ENCODE data around the gene TSR1. TPM values are rescaled to one million over a fixed set of nuclear protein-coding genes. Genes with fewer than 3 reads are reported as not detected.
A peak's percentile ranks its signal among the peaks of the same experiment; 100 is the strongest.

TSR1 gene
- total RNA-seq, result 10 to 100 TPM; 36.6 to 64.2 (median 54.7) TPM
- polyA plus RNA-seq, result 10 to 100 TPM; 31.0 to 63.4 (median 50.9) TPM
- long read RNA-seq, donor 1, full-length matches to known transcripts, result 94 of 124 reads
- long read RNA-seq, donor 1, partial matches to known transcripts, result 11 of 124 reads
- long read RNA-seq, donor 1, other reads (novel, unspliced or antisense), result 19 of 124 reads
- long read RNA-seq, donor 2, full-length matches to known transcripts, result 157 of 203 reads
- long read RNA-seq, donor 2, partial matches to known transcripts, result 25 of 203 reads
- long read RNA-seq, donor 2, other reads (novel, unspliced or antisense), result 21 of 203 reads

- peaks cover 10% of the 10 kb centered on the region for H3K4me1 ChIP-seq
- H3K9me3 ChIP-seq, result no peaks in the 10 kb centered on the region
- DNase-seq (peak; percentile 93 to 95), ATAC-seq (peak; percentile 93 to 96 (median 95))
- no peak for TF ChIP-seq CTCF (IDR thresholded peaks at IDR 0.05)
- intact Hi-C loops (cut with DNase I), result loop anchor here in 1 of 2 donors (2.0 kb wide), 1 partner anchor 34 kb away; the partner anchor contains the start of genes SMG6 and SRR
- 0 to 1% (median 1%) methylated on average over 48 of the region's 48 CpGs for WGBS, 3 donors
- peak within 1 kb of the TSS; percentile 79 for H3K4me3 ChIP-seq
- H3K27ac ChIP-seq, result peak within 1 kb of the TSS; percentile 85
- H3K36me3 ChIP-seq (ENCODE audit: insufficient read depth in 1 of 2, low read depth in 1 of 2), result peaks cover 15 to 43% of the 10 kb centered on the region in 2 donors
- H3K27me3 ChIP-seq (ENCODE audit: insufficient read depth in 3 of 3, low read length in 2 of 3), result no peaks in the 10 kb centered on the region
Observed at GRCh38 chr17:2336215-2336851, at the start of gene TSR1. TSR1 (minus strand) TSS chr17:2336457; CDS start chr17:2336427, 30 bp downstream.

DNA sequence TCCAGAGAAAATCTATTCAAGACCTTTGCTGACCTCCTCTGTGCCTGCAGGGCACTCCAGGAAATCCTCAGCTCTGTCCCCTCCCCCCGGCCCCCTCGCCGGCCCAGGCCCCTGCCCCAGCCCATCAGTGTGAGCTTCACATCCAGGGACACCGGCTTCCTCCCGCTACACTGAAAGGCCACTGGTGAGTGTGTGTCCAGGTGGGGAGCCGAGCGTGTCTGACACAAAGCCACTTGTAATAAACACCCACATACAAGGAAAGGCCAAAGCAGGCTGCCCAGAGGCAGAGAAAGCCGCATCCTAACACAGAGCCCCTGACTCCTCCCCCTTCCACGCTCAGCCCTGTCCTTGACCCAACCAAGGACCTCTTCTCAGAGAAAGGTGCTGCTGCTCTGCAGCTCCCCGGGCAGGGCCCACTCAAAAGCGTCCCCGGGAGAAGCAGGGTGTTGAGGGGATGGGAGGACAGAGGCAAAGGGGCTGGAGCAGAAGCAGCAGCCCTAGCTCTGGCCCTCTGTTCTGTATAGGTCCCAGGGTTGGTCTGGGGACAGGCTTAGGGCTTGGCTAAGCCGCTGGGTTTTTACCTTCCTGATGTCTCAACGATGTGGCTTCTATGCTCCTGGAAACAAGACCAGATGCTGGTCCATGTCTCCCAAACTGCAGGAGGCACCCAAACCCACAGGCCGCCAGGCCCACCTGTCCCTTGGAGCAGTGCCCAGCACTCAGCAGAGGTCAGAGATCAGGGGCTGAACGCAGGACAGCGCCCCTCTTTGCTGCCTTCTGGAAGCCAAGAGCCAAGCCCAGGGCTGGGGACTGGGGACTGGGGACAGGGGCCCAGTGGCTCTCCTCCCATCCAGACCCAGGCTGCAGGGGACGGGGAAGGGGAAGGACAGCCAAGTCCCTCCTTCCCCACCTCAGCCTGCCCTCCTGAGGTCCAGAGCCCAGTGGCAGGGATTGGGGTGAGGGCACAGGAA, 49.3 kb upstream of the TSR1 start:
- DNase-seq, result no peak
- intact Hi-C loops (cut with DNase I), result no loop called here
- no peak overlapping the region for H3K4me3 ChIP-seq
- H3K27ac ChIP-seq, result peak overlapping the region; percentile 60
- H3K36me3 ChIP-seq (ENCODE audit: insufficient read depth in 1 of 2, low read depth in 1 of 2), result peaks cover 0 to 36% of the 10 kb centered on the region in 2 donors
- H3K9me3 ChIP-seq, result no peaks in the 10 kb centered on the region
- TF ChIP-seq CTCF (IDR thresholded peaks at IDR 0.05), result no peak
- peaks cover 57% of the 10 kb centered on the region for H3K4me1 ChIP-seq
- no peaks in the 10 kb centered on the region for H3K27me3 ChIP-seq (ENCODE audit: insufficient read depth in 3 of 3, low read length in 2 of 3)
- WGBS, 3 donors, result 64 to 70% (median 69%) methylated on average over 18 of the region's 18 CpGs
- ATAC-seq, result no peak

GRCh38 chr17:2384439-2385127, 48.3 kb upstream of the TSR1 start:
- H3K27ac ChIP-seq, result peak overlapping the region; percentile 85
- DNase-seq (no peak), ATAC-seq (no peak)
- H3K4me1 ChIP-seq, result peaks cover 47% of the 10 kb centered on the region
- 68 to 77% (median 71%) methylated on average over 21 to 22 of the region's 22 CpGs for WGBS, 3 donors
- H3K36me3 ChIP-seq (ENCODE audit: insufficient read depth in 1 of 2, low read depth in 1 of 2), result peaks cover 0 to 44% of the 10 kb centered on the region in 2 donors
- no peaks in the 10 kb centered on the region for H3K9me3 ChIP-seq
- no peak overlapping the region for H3K4me3 ChIP-seq
- intact Hi-C loops (cut with DNase I), result no loop called here
- H3K27me3 ChIP-seq (ENCODE audit: insufficient read depth in 3 of 3, low read length in 2 of 3), result no peaks in the 10 kb centered on the region
- no peak for TF ChIP-seq CTCF (IDR thresholded peaks at IDR 0.05)

- DNase-seq, result peak in 1 of 2 donors; percentile 73
- H3K9me3 ChIP-seq, result no peaks in the 10 kb centered on the region
- TF ChIP-seq CTCF (IDR thresholded peaks at IDR 0.05), result no peak
- no peaks in the 10 kb centered on the region for H3K27me3 ChIP-seq (ENCODE audit: insufficient read depth in 3 of 3, low read length in 2 of 3)
- intact Hi-C loops (cut with DNase I), result loop anchor here in 1 of 2 donors (2.0 kb wide), 1 partner anchor 33 kb away; no protein-coding TSS in a partner anchor
- H3K4me3 ChIP-seq, result peak overlapping the region; percentile 45
- H3K36me3 ChIP-seq (ENCODE audit: insufficient read depth in 1 of 2, low read depth in 1 of 2), result peaks cover 0 to 52% of the 10 kb centered on the region in 2 donors
- H3K4me1 ChIP-seq, result peaks cover 38% of the 10 kb centered on the region
- ATAC-seq, result peak; percentile 69 to 86 (median 83)
- 33 to 60% (median 38%) methylated on average over 11 of the region's 11 CpGs for WGBS, 3 donors
- peak overlapping the region; percentile 85 for H3K27ac ChIP-seq
Observed at GRCh38 chr17:2383628-2384167, 47.4 kb upstream of the TSR1 start.
